ENCODE results near the gene HDAC4.

DNA sequence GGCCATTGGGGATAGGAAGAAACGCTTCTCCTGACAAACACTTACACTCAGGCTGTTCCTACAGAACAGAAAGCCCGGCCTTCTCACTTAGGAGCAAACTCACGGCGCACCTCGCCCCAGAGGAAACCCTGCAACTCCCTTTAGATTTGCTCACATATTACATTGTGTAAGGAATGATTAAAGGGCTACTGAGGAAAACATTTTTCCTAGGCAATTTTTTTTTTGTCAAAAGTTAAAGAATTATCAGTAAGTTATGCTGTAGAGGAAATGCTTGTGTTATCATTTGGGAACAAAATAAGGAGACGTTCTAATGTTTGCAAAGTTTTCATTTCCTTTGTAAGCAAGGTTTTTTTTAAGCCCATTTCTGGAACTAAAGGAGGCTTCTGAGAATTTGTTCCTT, 264.1 kb downstream of the HDAC4 start:
- no peak for TF ChIP-seq EZH2 (IDR thresholded peaks at IDR 0.05; ENCODE audit: insufficient read depth, low read length)
- TF ChIP-seq, protein P1, sequence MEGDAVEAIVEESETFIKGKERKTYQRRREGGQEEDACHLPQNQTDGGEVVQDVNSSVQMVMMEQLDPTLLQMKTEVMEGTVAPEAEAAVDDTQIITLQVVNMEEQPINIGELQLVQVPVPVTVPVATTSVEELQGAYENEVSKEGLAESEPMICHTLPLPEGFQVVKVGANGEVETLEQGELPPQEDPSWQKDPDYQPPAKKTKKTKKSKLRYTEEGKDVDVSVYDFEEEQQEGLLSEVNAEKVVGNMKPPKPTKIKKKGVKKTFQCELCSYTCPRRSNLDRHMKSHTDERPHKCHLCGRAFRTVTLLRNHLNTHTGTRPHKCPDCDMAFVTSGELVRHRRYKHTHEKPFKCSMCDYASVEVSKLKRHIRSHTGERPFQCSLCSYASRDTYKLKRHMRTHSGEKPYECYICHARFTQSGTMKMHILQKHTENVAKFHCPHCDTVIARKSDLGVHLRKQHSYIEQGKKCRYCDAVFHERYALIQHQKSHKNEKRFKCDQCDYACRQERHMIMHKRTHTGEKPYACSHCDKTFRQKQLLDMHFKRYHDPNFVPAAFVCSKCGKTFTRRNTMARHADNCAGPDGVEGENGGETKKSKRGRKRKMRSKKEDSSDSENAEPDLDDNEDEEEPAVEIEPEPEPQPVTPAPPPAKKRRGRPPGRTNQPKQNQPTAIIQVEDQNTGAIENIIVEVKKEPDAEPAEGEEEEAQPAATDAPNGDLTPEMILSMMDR (IDR thresholded peaks at IDR 0.05; ENCODE audit: insufficient read depth, low read depth, low read length), result no peak
